ENCODE measurements around the gene PSMB8. TPM values are rescaled to one million over a fixed set of nuclear protein-coding genes. Genes with fewer than 3 reads are reported as not detected.

PSMB8 gene
- total RNA-seq, 1 donor from 2014 or later: 19.6 TPM

- intact Hi-C loops (cut with DNase I): no loop called here
- ATAC-seq (no peak), DNase-seq (ENCODE audit: missing footprints) (no peak)
Measured at GRCh38 chr6:32842690-32843089, 1.2 kb downstream of the PSMB8 start.

GRCh38 chr6:32842021-32842650 is 1.7 kb downstream of the PSMB8 start:
- no peak for ATAC-seq
- intact Hi-C loops (cut with DNase I): no loop called here
- DNase-seq (ENCODE audit: missing footprints): no peak

GRCh38 chr6:32840604-32841246 is 3.1 kb downstream of the PSMB8 start:
- DNase-seq (ENCODE audit: missing footprints) (no peak), ATAC-seq (no peak)
- intact Hi-C loops (cut with DNase I): no loop called here

GRCh38 chr6:32839356-32839755 is 4.5 kb downstream of the PSMB8 start:
- no peak for ATAC-seq
- intact Hi-C loops (cut with DNase I): loop anchor here (5.0 kb wide), 1 partner anchor 133 kb away; no protein-coding TSS in a partner anchor
- no peak for DNase-seq (ENCODE audit: missing footprints)

DNA sequence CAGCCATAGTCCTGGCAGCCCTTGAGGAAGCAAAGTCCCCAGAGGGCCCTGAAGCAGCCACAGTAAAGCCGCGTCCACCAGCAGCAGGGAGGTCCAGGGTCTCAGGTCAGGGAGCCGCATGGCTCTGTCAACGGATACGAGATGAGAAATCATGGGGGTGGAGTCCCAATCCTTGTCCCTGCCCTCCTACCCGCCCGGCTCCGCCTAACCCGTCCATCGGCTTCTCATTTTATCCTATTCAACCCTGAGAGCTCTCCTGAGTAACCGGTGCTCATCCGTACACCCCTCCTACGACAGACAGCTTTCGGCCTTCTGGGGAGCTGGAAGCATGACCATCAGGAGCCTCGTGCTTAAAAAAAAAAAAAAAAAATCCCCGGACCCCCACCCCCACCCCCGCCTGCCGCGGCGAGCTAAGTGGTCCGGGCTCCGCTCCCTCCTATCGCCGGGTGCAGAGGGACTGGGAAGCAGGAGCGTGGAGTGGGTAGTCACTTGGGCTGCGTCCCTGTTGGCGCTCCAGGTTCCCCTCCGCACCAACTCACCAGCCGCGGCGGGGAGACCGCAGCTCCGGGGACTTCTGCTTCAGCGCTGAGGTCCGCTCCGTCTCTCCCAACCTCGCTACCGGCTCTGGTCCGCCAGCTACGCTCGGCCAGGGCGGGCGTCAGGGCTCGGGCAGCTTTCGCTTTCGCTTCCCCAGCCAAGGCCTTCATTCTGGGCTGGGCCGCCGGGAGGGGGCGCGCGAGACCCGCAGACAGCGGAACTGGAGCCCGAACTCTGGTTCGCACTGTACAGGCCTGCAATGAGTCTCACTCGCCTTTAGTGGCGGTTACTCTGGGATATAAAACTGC is 5.5 kb downstream of the PSMB8 start, which contains the start of gene TAP2:
Gene TAP2, minus strand, starts transcription at position 626 of the 845 bp plus-strand sequence. Its CDS starts 506 bp downstream, at position 120.
- intact Hi-C loops (cut with DNase I): loop anchor here (1.0 to 5.0 kb wide), 3 partner anchors 16 to 134 kb away; partner anchors contain the start of gene PSMB9
- DNase-seq (ENCODE audit: missing footprints): peak; percentile 98
- ATAC-seq: peak; percentile 97

GRCh38 chr6:32837651-32838113 is 6.2 kb downstream of the PSMB8 start:
- ATAC-seq (no peak), DNase-seq (ENCODE audit: missing footprints) (no peak)
- intact Hi-C loops (cut with DNase I): loop anchor here (1.0 to 5.0 kb wide), 3 partner anchors 17 to 135 kb away; partner anchors contain the start of gene PSMB9

- intact Hi-C loops (cut with DNase I): loop anchor here (5.0 kb wide), 1 partner anchor 135 kb away; no protein-coding TSS in a partner anchor
- DNase-seq (ENCODE audit: missing footprints) (no peak), ATAC-seq (no peak)
Measured at GRCh38 chr6:32836873-32837272, 7.0 kb downstream of the PSMB8 start.

DNA sequence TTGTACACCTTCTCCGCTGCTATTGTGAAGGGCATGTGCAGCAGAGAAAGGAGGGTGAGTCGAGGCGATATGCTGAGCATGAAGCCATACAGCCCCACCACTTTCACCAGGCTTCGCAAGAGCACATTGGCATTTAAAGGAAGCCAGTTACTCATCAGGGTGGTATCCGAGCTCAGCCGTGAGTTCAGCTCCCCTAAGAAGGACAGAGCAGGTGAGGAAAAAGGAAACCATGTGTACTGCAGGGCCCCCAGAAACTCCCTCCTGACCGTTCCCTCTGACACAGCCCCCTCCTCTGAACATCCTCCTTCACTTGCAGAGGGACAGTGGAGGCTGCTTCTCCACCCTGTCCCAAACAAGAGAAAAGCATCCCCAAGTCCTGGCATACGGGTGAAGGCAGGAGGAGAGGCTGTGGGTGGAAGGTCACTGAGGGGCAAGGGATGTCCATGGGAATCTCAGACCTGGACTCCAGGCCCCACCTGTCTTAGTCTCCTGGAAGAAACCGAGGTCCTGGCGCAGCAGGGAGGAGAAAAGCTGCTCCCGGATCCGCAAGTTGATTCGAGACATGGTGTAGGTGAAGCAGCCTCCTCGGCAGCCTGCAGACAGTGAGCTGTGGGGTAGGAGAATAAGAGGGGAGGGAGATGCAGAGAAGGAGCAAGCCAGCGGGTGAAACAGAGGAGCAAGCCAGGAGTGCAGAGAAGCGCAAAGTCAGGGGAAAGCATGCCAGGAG is 8.5 kb downstream of the PSMB8 start:
- ATAC-seq (no peak), DNase-seq (ENCODE audit: missing footprints) (no peak)
- intact Hi-C loops (cut with DNase I): loop anchor here (5.0 kb wide), 1 partner anchor 137 kb away; no protein-coding TSS in a partner anchor

GRCh38 chr6:32833664-32834063 is 10.2 kb downstream of the PSMB8 start:
- DNase-seq (ENCODE audit: missing footprints): no peak
- intact Hi-C loops (cut with DNase I): no loop called here
- ATAC-seq: no peak

GRCh38 chr6:32832535-32832934 is 11.3 kb downstream of the PSMB8 start:
- ATAC-seq (no peak), DNase-seq (ENCODE audit: missing footprints) (no peak)
- intact Hi-C loops (cut with DNase I): no loop called here

DNA sequence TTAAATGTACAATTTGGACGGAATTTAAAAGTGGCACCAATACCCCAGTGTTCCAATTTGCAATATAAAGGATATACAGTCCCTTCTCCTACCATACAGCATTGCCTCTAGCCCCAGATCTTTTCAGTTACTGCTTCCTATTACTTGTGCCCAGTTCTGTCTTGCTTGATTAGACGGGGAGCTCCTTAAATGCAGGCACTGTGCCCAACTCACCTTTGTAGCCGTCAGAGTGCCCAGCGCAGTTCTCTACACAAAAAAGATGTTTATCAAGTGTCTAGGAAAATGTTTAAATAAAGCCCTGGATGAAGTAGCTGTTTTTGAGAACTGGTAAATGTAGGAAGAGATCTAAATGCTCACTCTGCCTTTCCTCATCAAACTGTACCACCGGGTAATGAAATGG is 12.9 kb downstream of the PSMB8 start:
- DNase-seq (ENCODE audit: missing footprints) (no peak), ATAC-seq (no peak)
- intact Hi-C loops (cut with DNase I): no loop called here

DNA sequence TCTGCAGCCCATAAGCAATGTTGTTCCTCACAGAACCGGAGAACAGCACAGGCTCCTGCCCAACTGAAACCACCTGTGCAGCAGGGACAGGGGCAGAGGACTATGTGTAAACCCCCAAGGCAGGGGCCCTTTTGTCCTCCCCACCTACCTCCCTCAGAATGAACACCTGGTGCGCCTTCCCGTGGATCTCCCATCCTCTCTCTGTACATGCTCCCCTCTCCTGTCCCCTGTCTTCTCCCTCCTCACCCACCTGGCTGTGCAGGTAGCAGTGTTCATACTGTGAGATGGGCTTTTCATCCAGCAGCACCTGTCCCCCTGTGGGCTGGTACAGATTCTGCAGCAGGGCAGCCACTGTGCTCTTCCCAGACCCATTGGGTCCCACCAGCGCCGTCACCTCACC is 13.8 kb downstream of the PSMB8 start:
- DNase-seq (ENCODE audit: missing footprints): no peak
- no peak for ATAC-seq
- intact Hi-C loops (cut with DNase I): no loop called here

GRCh38 chr6:32829495-32829894 is 14.4 kb downstream of the PSMB8 start:
- ATAC-seq (no peak), DNase-seq (ENCODE audit: missing footprints) (no peak)
- intact Hi-C loops (cut with DNase I): no loop called here

DNA sequence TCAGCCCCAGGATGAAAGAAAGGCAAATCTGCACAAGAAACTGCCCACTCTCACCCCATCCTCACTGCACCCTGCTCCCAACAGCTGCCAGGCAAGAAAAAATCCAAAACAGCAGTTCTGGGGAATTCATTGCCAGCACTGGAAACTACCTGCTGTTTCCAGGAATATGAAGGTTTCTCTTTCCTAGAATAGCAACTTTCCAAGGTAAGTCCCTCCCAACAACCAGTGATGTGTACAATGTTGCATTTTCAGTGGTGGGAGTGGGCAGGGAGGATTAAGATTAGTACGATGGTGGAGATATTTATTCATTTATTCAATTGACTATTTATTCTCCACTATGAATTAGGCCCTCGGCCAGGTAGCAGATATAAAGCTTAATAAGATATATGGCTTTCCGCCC is 16.8 kb downstream of the PSMB8 start:
- ATAC-seq: no peak
- no peak for DNase-seq (ENCODE audit: missing footprints)
- intact Hi-C loops (cut with DNase I): loop anchor here (2.0 kb wide), 1 partner anchor 38 kb away; no protein-coding TSS in a partner anchor

- ATAC-seq (peak; percentile 85), DNase-seq (ENCODE audit: missing footprints) (no peak)
- intact Hi-C loops (cut with DNase I): loop anchor here (2.0 kb wide), 1 partner anchor 39 kb away; no protein-coding TSS in a partner anchor
Measured at GRCh38 chr6:32825966-32826365, 17.9 kb downstream of the PSMB8 start.

DNA sequence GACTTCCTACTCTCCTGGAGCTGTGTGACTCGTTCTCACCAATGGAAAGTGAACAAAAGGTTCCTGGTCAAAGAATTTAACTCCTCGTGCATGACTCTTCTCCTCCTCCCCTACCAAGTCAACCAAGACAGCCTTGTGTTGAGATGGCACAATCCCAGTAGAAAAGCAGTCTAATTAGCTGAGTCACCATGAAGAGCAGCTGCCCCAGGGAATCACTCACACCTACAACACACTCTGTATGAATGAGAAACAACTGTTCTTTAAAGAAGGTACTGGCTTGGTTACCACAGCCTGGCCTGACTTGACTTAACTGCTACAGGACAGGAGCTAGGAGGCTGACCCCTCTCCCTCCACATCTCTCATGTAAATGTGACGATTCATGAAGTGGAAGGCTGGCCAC is 24.1 kb downstream of the PSMB8 start:
- DNase-seq (ENCODE audit: missing footprints) (no peak), ATAC-seq (no peak)
- intact Hi-C loops (cut with DNase I): no loop called here

- ATAC-seq: no peak
- intact Hi-C loops (cut with DNase I): no loop called here
- no peak for DNase-seq (ENCODE audit: missing footprints)
Measured at GRCh38 chr6:32818867-32819266, 25.0 kb downstream of the PSMB8 start.

DNA sequence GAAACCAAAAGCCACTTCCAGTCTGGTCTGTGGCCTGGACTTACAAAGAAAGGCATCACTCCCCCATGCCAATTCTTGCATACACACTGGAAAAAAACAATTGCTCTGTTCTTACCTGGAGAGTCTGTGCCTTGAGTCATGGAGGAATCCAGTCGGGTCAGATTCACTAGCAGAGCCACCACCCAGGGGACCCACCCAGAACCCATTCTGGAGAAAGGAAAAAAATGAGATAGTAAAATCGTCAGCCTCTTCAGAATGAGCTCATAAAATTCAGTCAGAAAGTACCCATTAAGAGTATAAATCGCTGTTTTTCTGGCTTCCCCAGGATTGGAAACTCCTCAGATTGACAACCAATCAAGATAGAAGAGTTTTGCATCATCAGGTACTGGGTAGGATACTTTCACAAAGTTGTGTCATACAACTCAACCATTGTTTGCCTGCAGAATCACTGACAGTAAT is 27.1 kb downstream of the PSMB8 start, which contains the start of gene HLA-DOB:
Gene HLA-DOB, minus strand, starts transcription at position 257 of the 459 bp plus-strand sequence. Its CDS starts 51 bp downstream, at position 206.
- ATAC-seq: no peak
- intact Hi-C loops (cut with DNase I): no loop called here
- DNase-seq (ENCODE audit: missing footprints): no peak
